GM23338 (cell line): ENCODE measurements around the gene UQCC5. TPM values are rescaled to one million over a fixed set of nuclear protein-coding genes. Genes with fewer than 3 reads are reported as not detected.

ENCODE experiments used
- ATAC-seq: fragments of 200-7000 bp; cut with Tn5 transposase; 3 replicates; pipeline ENCODE4 v1.9.1; 2020
- DNase-seq: peaks from one replicate; pipeline ENCODE4 v3.0.0-alpha.2; 2015; ENCODE audit warnings: low spot score
- H2AFZ ChIP-seq: fragments of 200-600 bp; sonication (generic); 2 replicates; pipeline ENCODE4 v1.8.0; 2016; ENCODE audit warnings: antibody characterized with exemption, mild to moderate bottlenecking, moderate library complexity
- H3F3A ChIP-seq: fragments of 200-600 bp; sonication (generic); replicated peaks from 2 replicates; pipeline ENCODE4 v1.8.0; 2017; ENCODE audit warnings: antibody characterized with exemption, mixed run types, low read depth
- H3K27ac ChIP-seq: fragments of 200-600 bp; sonication (generic); 2 replicates; pipeline ENCODE4 v1.6.1; 2016; ENCODE audit warnings: low read depth
- H3K27me3 ChIP-seq: fragments of 200-600 bp; sonication (generic); 2 replicates; pipeline ENCODE4 v1.8.0; 2016; ENCODE audit warnings: mild to moderate bottlenecking, mixed run types, moderate library complexity; ENCODE audit not compliant: insufficient read depth
- H3K36me3 ChIP-seq: fragments of 200-600 bp; sonication (generic); 2 replicates; pipeline ENCODE4 v1.8.0; 2016; ENCODE audit warnings: mild to moderate bottlenecking; ENCODE audit not compliant: insufficient read depth
- H3K4me1 ChIP-seq: fragments of 200-600 bp; sonication (generic); 2 replicates; pipeline ENCODE4 v1.8.0; 2016; ENCODE audit warnings: mild to moderate bottlenecking, moderate library complexity; ENCODE audit not compliant: insufficient read depth
- H3K4me2 ChIP-seq: fragments of 200-600 bp; sonication (generic); 2 replicates; pipeline ENCODE4 v1.7.1; 2017; ENCODE audit warnings: mixed run types
- H3K4me3 ChIP-seq: fragments of 200-600 bp; sonication (generic); 2 replicates; pipeline ENCODE4 v1.6.1; 2016; ENCODE audit warnings: mixed run types
- H3K79me2 ChIP-seq: fragments of 200-600 bp; sonication (generic); replicated peaks from 2 replicates; pipeline ENCODE4 v1.8.0; 2017; ENCODE audit warnings: mild to moderate bottlenecking; ENCODE audit not compliant: insufficient read depth
- H3K9me2 ChIP-seq: fragments of 200-600 bp; sonication (generic); 2 replicates; pipeline ENCODE4 v1.8.0; 2017; ENCODE audit not compliant: insufficient read depth
- H4K20me1 ChIP-seq: fragments of 200-600 bp; sonication (generic); replicated peaks from 2 replicates; pipeline ENCODE4 v1.8.0; 2017; ENCODE audit warnings: mild to moderate bottlenecking; ENCODE audit not compliant: insufficient read depth
- H3K27ac Mint-ChIP-seq: 2 replicates; pipeline ENCODE4 v1.8.0; 2020; ENCODE audit warnings: inconsistent platforms, mild to moderate bottlenecking, moderate library complexity, mixed read lengths
- H3K27me3 Mint-ChIP-seq: 3 replicates; pipeline ENCODE4 v1.8.0; 2022; ENCODE audit warnings: low read depth, mild to moderate bottlenecking, moderate library complexity, mixed read lengths, inconsistent platforms; ENCODE audit not compliant: insufficient read depth, poor library complexity
- H3K36me3 Mint-ChIP-seq: 3 replicates; pipeline ENCODE4 v1.8.0; 2021; ENCODE audit warnings: low read depth, mild to moderate bottlenecking, inconsistent platforms, moderate library complexity, mixed read lengths
- H3K4me1 Mint-ChIP-seq: 3 replicates; pipeline ENCODE4 v1.8.0; 2020; ENCODE audit warnings: mild to moderate bottlenecking, inconsistent platforms, mixed read lengths
- H3K4me3 Mint-ChIP-seq: 3 replicates; pipeline ENCODE4 v1.8.0; 2021; ENCODE audit warnings: moderate library complexity, mild to moderate bottlenecking, inconsistent platforms, mixed read lengths
- H3K9me3 Mint-ChIP-seq: 3 replicates; pipeline ENCODE4 v1.8.0; 2020; ENCODE audit warnings: moderate library complexity, mild to moderate bottlenecking, inconsistent platforms, mixed read lengths
- CREB1 ChIP-seq: fragments of 250-450 bp; sonication (Bioruptor Pico); IDR thresholded peaks from 2 replicates; pipeline ENCODE4 v1.5.0; 2020; ENCODE audit warnings: low read depth, mild to moderate bottlenecking, moderate library complexity
- CTCF ChIP-seq, 2 experiments: fragments of 200-600 bp in 1 of 2; sonication (generic) in 1 of 2; conservative IDR thresholded peaks; 2 replicates each; pipeline versions ENCODE4 v1.5.1 to v1.6.1; 2016 to 2017; ENCODE audit warnings: antibody characterized with exemption in 2 of 2, low read depth in 2 of 2, mild to moderate bottlenecking in 2 of 2, moderate library complexity in 1 of 2
- EZH2 ChIP-seq: fragments of 200-600 bp; sonication (generic); IDR thresholded peaks from one replicate; pipeline ENCODE4 v1.8.0; 2017; ENCODE audit warnings: antibody characterized with exemption, mild to moderate bottlenecking, low read depth; ENCODE audit not compliant: unreplicated experiment
- EZH2phosphoT487 ChIP-seq: fragments of 200-600 bp; sonication (generic); IDR thresholded peaks from one replicate; pipeline ENCODE4 v1.8.1; 2018; ENCODE audit warnings: antibody characterized with exemption; ENCODE audit not compliant: unreplicated experiment
- JUNB ChIP-seq: IDR thresholded peaks from one replicate; pipeline ENCODE4 v1.6.1; 2016; ENCODE audit warnings: antibody characterized with exemption; ENCODE audit not compliant: unreplicated experiment
- NANOG ChIP-seq: IDR thresholded peaks from 2 replicates; pipeline ENCODE4 v1.6.1; 2016; ENCODE audit warnings: antibody characterized with exemption, borderline replicate concordance
- POLR2AphosphoS5 ChIP-seq: IDR thresholded peaks from 2 replicates; pipeline ENCODE4 v1.6.1; 2016; ENCODE audit warnings: antibody characterized with exemption, low read depth
- REST ChIP-seq: IDR thresholded peaks from one replicate; pipeline ENCODE4 v1.6.1; 2018; ENCODE audit warnings: antibody characterized with exemption; ENCODE audit not compliant: unreplicated experiment
- STAT1 ChIP-seq: IDR thresholded peaks from one replicate; pipeline ENCODE4 v1.6.1; 2016; ENCODE audit warnings: antibody characterized with exemption; ENCODE audit not compliant: unreplicated experiment
- ZNF114 ChIP-seq: fragments of 250-450 bp; sonication (Bioruptor Pico); IDR thresholded peaks from 2 replicates; pipeline ENCODE4 v1.5.0; 2020; ENCODE audit warnings: mild to moderate bottlenecking, moderate library complexity
- ZNF331 ChIP-seq: fragments of 250-450 bp; sonication (Bioruptor Pico); IDR thresholded peaks from 2 replicates; pipeline ENCODE4 v1.5.0; 2020; ENCODE audit warnings: low read depth, mild to moderate bottlenecking, moderate library complexity
- polyA plus RNA-seq: library from polyadenylated mRNA; unstranded; fragments of >200 nt; fragmentation: Nextera tagmentation; extraction: Ambion mirVana; gene quantifications from 2 replicates; pipeline ENCODE4 v1.2.1, GENCODE V29; 2016
- total RNA-seq: library from RNA; depleted of rRNA; stranded (reverse); fragments of >200 nt; shearing (Covaris generic); gene quantifications from 2 replicates; pipeline ENCODE4 v1.2.3, GENCODE V29; 2014
- TF ChIP-seq, protein P1 (sequence below): IDR thresholded peaks from 2 replicates; pipeline ENCODE4 v1.6.1; 2016; ENCODE audit warnings: antibody characterized with exemption
- TF ChIP-seq, protein P2 (sequence below): fragments of 250-450 bp; sonication (Bioruptor Pico); IDR thresholded peaks from 2 replicates; pipeline ENCODE4 v1.5.0; 2020; ENCODE audit warnings: mild to moderate bottlenecking, moderate library complexity

Gene UQCC5
- total and polyA plus RNA-seq, 2 experiments from 2014 or later: 2.6 to 156 TPM

DNA sequence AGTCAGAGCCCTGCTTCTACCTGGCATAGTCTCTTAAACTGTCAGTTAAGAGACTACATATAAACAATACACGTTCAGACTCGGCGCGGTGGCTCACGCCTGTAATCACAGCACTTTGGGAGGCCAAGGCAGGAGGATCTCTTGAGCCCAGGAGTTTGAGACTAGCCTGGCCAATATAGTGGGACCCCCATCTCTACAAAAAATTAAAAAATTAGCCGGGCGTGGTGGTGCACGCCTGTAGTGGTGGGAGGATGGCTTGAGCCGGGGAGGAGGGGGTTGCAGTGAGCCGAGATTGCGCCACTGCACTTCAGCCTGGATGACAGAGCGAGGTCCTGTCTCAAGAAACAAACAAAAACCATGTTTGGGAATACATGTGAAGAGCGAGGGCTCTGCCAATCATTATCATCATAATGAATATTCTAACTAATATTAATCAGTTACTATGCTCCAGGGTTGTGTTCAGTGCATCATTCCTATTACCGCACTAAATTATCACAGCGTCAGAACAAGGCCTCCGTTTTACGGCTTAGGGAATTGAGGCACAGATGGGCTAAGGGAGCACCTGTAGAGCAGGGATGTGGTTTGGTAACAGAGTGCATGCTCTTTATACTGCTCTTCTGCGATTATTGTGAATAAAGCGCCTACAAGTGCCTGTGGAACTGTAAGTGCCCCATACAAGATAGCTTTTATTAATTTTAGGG lies 844 bp upstream of the UQCC5 start:
- Histone ChIP-seq H3K4me2 (peak overlapping the region; percentile 86), H3K9me2 (no peaks in the 10 kb centered on the region), H2AFZ (no peak overlapping the region), H3K27ac (no peak overlapping the region), H3K79me2 (peaks cover 62% of the 10 kb centered on the region), H3F3A (peaks cover 18% of the 10 kb centered on the region), H4K20me1 (peaks cover 36% of the 10 kb centered on the region), H3K27me3 (no peaks in the 10 kb centered on the region), H3K4me1 (peaks cover 43% of the 10 kb centered on the region), H3K4me3 (peak overlapping the region; percentile 79), H3K36me3 (peaks cover 2% of the 10 kb centered on the region; the same call in 1 of the 2 replicates)
- no peak for ATAC-seq
- H3K9me3 Mint-ChIP-seq: no peaks in the 10 kb centered on the region
- peak overlapping the region; percentile 81; the same call in 1 of the 3 replicates for H3K4me3 Mint-ChIP-seq
- TF ChIP-seq CREB1 (CRISPR knock-in tag): no peak
- TF ChIP-seq, protein P1, sequence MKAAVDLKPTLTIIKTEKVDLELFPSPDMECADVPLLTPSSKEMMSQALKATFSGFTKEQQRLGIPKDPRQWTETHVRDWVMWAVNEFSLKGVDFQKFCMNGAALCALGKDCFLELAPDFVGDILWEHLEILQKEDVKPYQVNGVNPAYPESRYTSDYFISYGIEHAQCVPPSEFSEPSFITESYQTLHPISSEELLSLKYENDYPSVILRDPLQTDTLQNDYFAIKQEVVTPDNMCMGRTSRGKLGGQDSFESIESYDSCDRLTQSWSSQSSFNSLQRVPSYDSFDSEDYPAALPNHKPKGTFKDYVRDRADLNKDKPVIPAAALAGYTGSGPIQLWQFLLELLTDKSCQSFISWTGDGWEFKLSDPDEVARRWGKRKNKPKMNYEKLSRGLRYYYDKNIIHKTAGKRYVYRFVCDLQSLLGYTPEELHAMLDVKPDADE: no peak
- TF ChIP-seq NANOG: no peak
- no peak for TF ChIP-seq JUNB
- TF ChIP-seq ZNF114 (CRISPR knock-in tag): no peak
- TF ChIP-seq, protein P2, sequence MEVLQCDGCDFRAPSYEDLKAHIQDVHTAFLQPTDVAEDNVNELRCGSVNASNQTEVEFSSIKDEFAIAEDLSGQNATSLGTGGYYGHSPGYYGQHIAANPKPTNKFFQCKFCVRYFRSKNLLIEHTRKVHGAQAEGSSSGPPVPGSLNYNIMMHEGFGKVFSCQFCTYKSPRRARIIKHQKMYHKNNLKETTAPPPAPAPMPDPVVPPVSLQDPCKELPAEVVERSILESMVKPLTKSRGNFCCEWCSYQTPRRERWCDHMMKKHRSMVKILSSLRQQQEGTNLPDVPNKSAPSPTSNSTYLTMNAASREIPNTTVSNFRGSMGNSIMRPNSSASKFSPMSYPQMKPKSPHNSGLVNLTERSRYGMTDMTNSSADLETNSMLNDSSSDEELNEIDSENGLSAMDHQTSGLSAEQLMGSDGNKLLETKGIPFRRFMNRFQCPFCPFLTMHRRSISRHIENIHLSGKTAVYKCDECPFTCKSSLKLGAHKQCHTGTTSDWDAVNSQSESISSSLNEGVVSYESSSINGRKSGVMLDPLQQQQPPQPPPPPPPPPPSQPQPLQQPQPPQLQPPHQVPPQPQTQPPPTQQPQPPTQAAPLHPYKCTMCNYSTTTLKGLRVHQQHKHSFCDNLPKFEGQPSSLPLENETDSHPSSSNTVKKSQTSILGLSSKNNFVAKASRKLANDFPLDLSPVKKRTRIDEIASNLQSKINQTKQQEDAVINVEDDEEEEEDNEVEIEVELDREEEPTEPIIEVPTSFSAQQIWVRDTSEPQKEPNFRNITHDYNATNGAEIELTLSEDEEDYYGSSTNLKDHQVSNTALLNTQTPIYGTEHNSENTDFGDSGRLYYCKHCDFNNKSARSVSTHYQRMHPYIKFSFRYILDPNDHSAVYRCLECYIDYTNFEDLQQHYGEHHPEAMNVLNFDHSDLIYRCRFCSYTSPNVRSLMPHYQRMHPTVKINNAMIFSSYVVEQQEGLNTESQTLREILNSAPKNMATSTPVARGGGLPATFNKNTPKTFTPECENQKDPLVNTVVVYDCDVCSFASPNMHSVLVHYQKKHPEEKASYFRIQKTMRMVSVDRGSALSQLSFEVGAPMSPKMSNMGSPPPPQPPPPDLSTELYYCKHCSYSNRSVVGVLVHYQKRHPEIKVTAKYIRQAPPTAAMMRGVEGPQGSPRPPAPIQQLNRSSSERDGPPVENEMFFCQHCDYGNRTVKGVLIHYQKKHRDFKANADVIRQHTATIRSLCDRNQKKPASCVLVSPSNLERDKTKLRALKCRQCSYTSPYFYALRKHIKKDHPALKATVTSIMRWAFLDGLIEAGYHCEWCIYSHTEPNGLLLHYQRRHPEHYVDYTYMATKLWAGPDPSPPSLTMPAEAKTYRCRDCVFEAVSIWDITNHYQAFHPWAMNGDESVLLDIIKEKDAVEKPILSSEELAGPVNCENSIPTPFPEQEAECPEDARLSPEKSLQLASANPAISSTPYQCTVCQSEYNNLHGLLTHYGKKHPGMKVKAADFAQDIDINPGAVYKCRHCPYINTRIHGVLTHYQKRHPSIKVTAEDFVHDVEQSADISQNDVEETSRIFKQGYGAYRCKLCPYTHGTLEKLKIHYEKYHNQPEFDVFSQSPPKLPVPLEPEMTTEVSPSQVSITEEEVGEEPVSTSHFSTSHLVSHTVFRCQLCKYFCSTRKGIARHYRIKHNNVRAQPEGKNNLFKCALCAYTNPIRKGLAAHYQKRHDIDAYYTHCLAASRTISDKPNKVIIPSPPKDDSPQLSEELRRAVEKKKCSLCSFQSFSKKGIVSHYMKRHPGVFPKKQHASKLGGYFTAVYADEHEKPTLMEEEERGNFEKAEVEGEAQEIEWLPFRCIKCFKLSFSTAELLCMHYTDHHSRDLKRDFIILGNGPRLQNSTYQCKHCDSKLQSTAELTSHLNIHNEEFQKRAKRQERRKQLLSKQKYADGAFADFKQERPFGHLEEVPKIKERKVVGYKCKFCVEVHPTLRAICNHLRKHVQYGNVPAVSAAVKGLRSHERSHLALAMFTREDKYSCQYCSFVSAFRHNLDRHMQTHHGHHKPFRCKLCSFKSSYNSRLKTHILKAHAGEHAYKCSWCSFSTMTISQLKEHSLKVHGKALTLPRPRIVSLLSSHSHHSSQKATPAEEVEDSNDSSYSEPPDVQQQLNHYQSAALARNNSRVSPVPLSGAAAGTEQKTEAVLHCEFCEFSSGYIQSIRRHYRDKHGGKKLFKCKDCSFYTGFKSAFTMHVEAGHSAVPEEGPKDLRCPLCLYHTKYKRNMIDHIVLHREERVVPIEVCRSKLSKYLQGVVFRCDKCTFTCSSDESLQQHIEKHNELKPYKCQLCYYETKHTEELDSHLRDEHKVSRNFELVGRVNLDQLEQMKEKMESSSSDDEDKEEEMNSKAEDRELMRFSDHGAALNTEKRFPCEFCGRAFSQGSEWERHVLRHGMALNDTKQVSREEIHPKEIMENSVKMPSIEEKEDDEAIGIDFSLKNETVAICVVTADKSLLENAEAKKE (CRISPR knock-in tag): no peak
- TF ChIP-seq EZH2phosphoT487: no peak
- no peak for TF ChIP-seq POLR2AphosphoS5
- no peak for TF ChIP-seq STAT1
- no peak for TF ChIP-seq CTCF (conservative IDR thresholded peaks at IDR 0.05; ENCODE audit: low read depth in 2 of 2)
- TF ChIP-seq ZNF331 (CRISPR knock-in tag): no peak
- TF ChIP-seq REST: no peak
- no peak for TF ChIP-seq EZH2
- H3K36me3 Mint-ChIP-seq: peaks cover 15% of the 10 kb centered on the region
- peaks cover 40% of the 10 kb centered on the region for H3K4me1 Mint-ChIP-seq
- no peak overlapping the region for H3K27ac Mint-ChIP-seq
- peaks cover 23% of the 10 kb centered on the region for H3K27me3 Mint-ChIP-seq
- DNase-seq: no peak
